Measurements from ENCODE around the gene ELF2.
"Not testable (repeated sequence)": the region's sequence is repeated elsewhere in the genome, so short reads cannot be mapped to it uniquely, and the experiment has no call there.

The ELF2 gene

GRCh38 chr4:139011225-139011950 is 165.6 kb downstream of the ELF2 start:
- DNase-seq (no peak), ATAC-seq (replicated peaks) (no peak)
- H3K4me1 Mint-ChIP-seq (ENCODE audit: low read depth in 2 of 2): peaks cover 8% of the 10 kb centered on the region in 2 donors
- H3K27ac Mint-ChIP-seq: no peak overlapping the region
- no peak overlapping the region for H3K4me3 Mint-ChIP-seq
- H3K36me3 Mint-ChIP-seq (ENCODE audit: insufficient read depth): peaks cover 14% of the 10 kb centered on the region
- no peaks in the 10 kb centered on the region for H3K27me3 Mint-ChIP-seq
- H3K9me3 Mint-ChIP-seq: no peaks in the 10 kb centered on the region

GRCh38 chr4:139009702-139010101 is 167.3 kb downstream of the ELF2 start:
- no peak for DNase-seq
- no peak overlapping the region for H3K27ac Mint-ChIP-seq
- H3K4me1 Mint-ChIP-seq (ENCODE audit: low read depth in 2 of 2): peaks cover 2 to 3% of the 10 kb centered on the region in 2 donors
- H3K36me3 Mint-ChIP-seq (ENCODE audit: insufficient read depth): peaks cover 2% of the 10 kb centered on the region
- no peak for ATAC-seq (replicated peaks)
- H3K9me3 Mint-ChIP-seq: no peaks in the 10 kb centered on the region
- H3K27me3 Mint-ChIP-seq: no peaks in the 10 kb centered on the region
- H3K4me3 Mint-ChIP-seq: no peak overlapping the region

GRCh38 chr4:139008278-139008677 is 168.7 kb downstream of the ELF2 start:
- H3K9me3 Mint-ChIP-seq; H3K27ac Mint-ChIP-seq; H3K27me3 Mint-ChIP-seq; ATAC-seq (replicated peaks); H3K36me3 Mint-ChIP-seq (ENCODE audit: insufficient read depth); H3K4me3 Mint-ChIP-seq; DNase-seq; H3K4me1 Mint-ChIP-seq (ENCODE audit: low read depth in 2 of 2): not testable (repeated sequence)

- no peak overlapping the region for H3K4me3 Mint-ChIP-seq
- DNase-seq (no peak), ATAC-seq (replicated peaks) (no peak)
- peaks cover 2% of the 10 kb centered on the region for H3K36me3 Mint-ChIP-seq (ENCODE audit: insufficient read depth)
- no peaks in the 10 kb centered on the region for H3K27me3 Mint-ChIP-seq
- no peaks in the 10 kb centered on the region for H3K4me1 Mint-ChIP-seq (ENCODE audit: low read depth in 2 of 2)
- H3K9me3 Mint-ChIP-seq: no peaks in the 10 kb centered on the region
- no peak overlapping the region for H3K27ac Mint-ChIP-seq
These were observed 169.4 kb downstream of the ELF2 start for GRCh38 chr4:139007640-139008039.

All from effector memory CD8-positive, alpha-beta T cell (primary cell).